ENCODE data around the gene MANEA.

MANEA gene

GRCh38 chr6:95596021-95596420 lies 18.7 kb downstream of the MANEA start:
- CTCF ChIA-PET: no interaction called here
- no peak for TF ChIP-seq HOXC10 (CRISPR knock-in tag; IDR thresholded peaks at IDR 0.05)
- no peak for TF ChIP-seq ZNF518A (tag by site-specific recombination; conservative IDR thresholded peaks at IDR 0.05; ENCODE audit: low read depth)
- no peak for TF ChIP-seq ZNF610 (tag by site-specific recombination; IDR thresholded peaks at IDR 0.05; ENCODE audit: borderline replicate concordance)
- TF ChIP-seq ZNF555 (tag by site-specific recombination; conservative IDR thresholded peaks at IDR 0.05): no peak
- TF ChIP-seq ZBTB1 (tag by site-specific recombination; IDR thresholded peaks at IDR 0.05): no peak
- TF ChIP-seq ZNF571 (tag by site-specific recombination; IDR thresholded peaks at IDR 0.05): no peak
- TF ChIP-seq ZNF416 (tag by site-specific recombination; IDR thresholded peaks at IDR 0.05): no peak
- TF ChIP-seq KLF17 (tag by site-specific recombination; IDR thresholded peaks at IDR 0.05): no peak
- TF ChIP-seq RBAK (tag by site-specific recombination; IDR thresholded peaks at IDR 0.05): no peak
- TF ChIP-seq ZNF530 (tag by site-specific recombination; IDR thresholded peaks at IDR 0.05; ENCODE audit: low read depth): no peak

GRCh38 chr6:95599706-95600105 lies 22.4 kb downstream of the MANEA start:
- POLR2A ChIA-PET: no interaction called here
- CTCF ChIA-PET: no interaction called here
- H3K27ac ChIP-seq (ENCODE audit: extremely low read depth, low read depth, low read length): no peak overlapping the region
- no peak for TF ChIP-seq ZNF707 (tag by site-specific recombination; IDR thresholded peaks at IDR 0.05)
- no peak for TF ChIP-seq SP7 (tag by site-specific recombination; IDR thresholded peaks at IDR 0.05)
- no peak for TF ChIP-seq ZNF518A (tag by site-specific recombination; conservative IDR thresholded peaks at IDR 0.05; ENCODE audit: low read depth)
- TF ChIP-seq INSM2 (tag by site-specific recombination; IDR thresholded peaks at IDR 0.05): no peak
- TF ChIP-seq SP3 (tag by site-specific recombination; IDR thresholded peaks at IDR 0.05): no peak
- no peak for TF ChIP-seq ZNF202 (tag by site-specific recombination; IDR thresholded peaks at IDR 0.05; ENCODE audit: borderline replicate concordance)
- TF ChIP-seq ATF2 (tag by site-specific recombination; IDR thresholded peaks at IDR 0.05; ENCODE audit: low read depth): no peak
- TF ChIP-seq ZNF146 (tag by site-specific recombination; IDR thresholded peaks at IDR 0.05): no peak
- TF ChIP-seq ZNF544 (tag by site-specific recombination; IDR thresholded peaks at IDR 0.05): no peak
- no peak for TF ChIP-seq ZNF530 (tag by site-specific recombination; IDR thresholded peaks at IDR 0.05; ENCODE audit: low read depth)
- no peak for TF ChIP-seq GFI1B (tag by site-specific recombination; IDR thresholded peaks at IDR 0.05)
- TF ChIP-seq ZNF16 (tag by site-specific recombination; IDR thresholded peaks at IDR 0.05; ENCODE audit: low read depth): no peak
- TF ChIP-seq SCRT2 (tag by site-specific recombination; IDR thresholded peaks at IDR 0.05): no peak
- TF ChIP-seq ZNF133 (tag by site-specific recombination; IDR thresholded peaks at IDR 0.05): no peak

More at GRCh38 chr6:95596021-95596420, 18.7 kb downstream of the MANEA start:
- Histone ChIP-seq H3K4me3 (ENCODE audit: low read depth, low read length) (no peak overlapping the region), H3K27ac (ENCODE audit: extremely low read depth, low read depth, low read length) (no peak overlapping the region), H3K4me1 (ENCODE audit: control insufficient read depth, insufficient read depth, low read length) (no peaks in the 10 kb centered on the region), H3K36me3 (ENCODE audit: control insufficient read depth in 2 of 2, insufficient read depth in 1 of 2, low read length in 2 of 2) (no peaks in the 10 kb centered on the region), H3K9me3 (ENCODE audit: control insufficient read depth, insufficient read depth, low read depth, low read length) (no peaks in the 10 kb centered on the region)
- POLR2A ChIA-PET: no interaction called here

More at GRCh38 chr6:95599706-95600105, 22.4 kb downstream of the MANEA start:
- Histone ChIP-seq H3K36me3 (ENCODE audit: control insufficient read depth in 2 of 2, insufficient read depth in 1 of 2, low read length in 2 of 2) (peaks cover 0 to 7% of the 10 kb centered on the region in 2 experiments; a peak in 1 of 3 replicates), H3K4me1 (ENCODE audit: control insufficient read depth, insufficient read depth, low read length) (no peaks in the 10 kb centered on the region), H3K9me3 (ENCODE audit: control insufficient read depth, insufficient read depth, low read depth, low read length) (no peaks in the 10 kb centered on the region), H3K4me3 (ENCODE audit: low read depth, low read length) (no peak overlapping the region)

Data from HEK293 (cell line).